CD4-positive, alpha-beta memory T cell (primary cell): ENCODE measurements around the gene ADH4. TPM values are rescaled to one million over a fixed set of nuclear protein-coding genes. Genes with fewer than 3 reads are reported as not detected.

Experiments
- CTCF ChIA-PET: fragments of 350-600 bp; sonication (Branson Sonifier 250); formaldehyde crosslinking; loops from one replicate; lab custom pipeline; 2021; ENCODE audit warnings: inconsistent platforms; ENCODE audit not compliant: partially characterized antibody; lab: Charles Lee
- POLR2A ChIA-PET: fragments of 350-600 bp; sonication (Branson Sonifier 250); formaldehyde crosslinking; loops from one replicate; lab custom pipeline; 2021; ENCODE audit not compliant: partially characterized antibody; lab: Charles Lee
- DNase-seq, 5 donors: peaks; one replicate each; pipeline versions ENCODE4 v3.0.0 to v3.0.0-alpha.2; 2020 to 2022; ENCODE audit warnings: mixed read lengths in 1 of 5
- H3K27ac ChIP-seq: one replicate; pipeline ENCODE4 v1.7.0; 2013; ENCODE audit warnings: low read depth, low read length
- H3K27me3 ChIP-seq: 2 replicates; pipeline ENCODE4 v1.7.0; 2013; ENCODE audit warnings: mild to moderate bottlenecking, low read length, moderate library complexity; ENCODE audit not compliant: insufficient read depth
- H3K36me3 ChIP-seq: 2 replicates; pipeline ENCODE4 v1.7.0; 2013; ENCODE audit warnings: mild to moderate bottlenecking, low read length, moderate library complexity; ENCODE audit not compliant: insufficient read depth
- H3K4me1 ChIP-seq: 2 replicates; pipeline ENCODE4 v1.7.0; 2013; ENCODE audit warnings: mild to moderate bottlenecking, low read length, moderate library complexity; ENCODE audit not compliant: insufficient read depth
- H3K4me3 ChIP-seq, 2 donors: one replicate each; pipeline ENCODE4 v1.7.0; 2013; ENCODE audit warnings: low read length in 2 of 2, mild to moderate bottlenecking in 1 of 2
- H3K9me3 ChIP-seq, 2 donors: one replicate each; pipeline ENCODE4 v1.7.0; 2013; ENCODE audit warnings: low read length in 2 of 2, control low read depth in 1 of 2; ENCODE audit not compliant: control insufficient read depth in 1 of 2
- H3K27ac Mint-ChIP-seq, 7 donors: one replicate each; pipeline ENCODE4 v1.8.0; 2020 to 2021; ENCODE audit warnings: mixed read lengths in 7 of 7, mild to moderate bottlenecking in 6 of 7, inconsistent platforms in 3 of 7, moderate library complexity in 3 of 7
- H3K27me3 Mint-ChIP-seq, 2 donors: one replicate each; pipeline ENCODE4 v1.8.0; 2020 to 2021; ENCODE audit warnings: mixed read lengths in 2 of 2
- H3K36me3 Mint-ChIP-seq, 2 donors: one replicate each; pipeline ENCODE4 v1.8.0; 2020 to 2021; ENCODE audit warnings: mixed read lengths in 2 of 2, inconsistent platforms in 1 of 2, mild to moderate bottlenecking in 1 of 2
- H3K4me1 Mint-ChIP-seq, 4 donors: one replicate each; pipeline ENCODE4 v1.8.0; 2020 to 2021; ENCODE audit warnings: mixed read lengths in 4 of 4, mild to moderate bottlenecking in 1 of 4
- H3K4me3 Mint-ChIP-seq, 8 donors: one replicate each; pipeline ENCODE4 v1.8.0; 2020 to 2021; ENCODE audit warnings: mixed read lengths in 8 of 8, mild to moderate bottlenecking in 7 of 8, moderate library complexity in 6 of 8, inconsistent platforms in 3 of 8
- H3K9me3 Mint-ChIP-seq, 8 donors: one replicate each; pipeline ENCODE4 v1.8.0; 2020 to 2021; ENCODE audit warnings: mixed read lengths in 8 of 8, mild to moderate bottlenecking in 5 of 8, inconsistent platforms in 3 of 8, moderate library complexity in 1 of 8
- intact Hi-C: fragments of 100-400 bp; cut with micrococcal nuclease; formaldehyde crosslinking; loops from one replicate; pipeline ENCODE4 v1.15.1; 2023
- polyA plus RNA-seq, 2 donors: library from polyadenylated mRNA; unstranded; fragments of 300-500 nt; fragmentation: Illumina TruSeq; gene quantifications; one replicate each; pipeline ENCODE4 v1.2.3, GENCODE V29; 2021
- total RNA-seq, 2 experiments: library from RNA; stranded (reverse); gene quantifications; one replicate each; pipeline ENCODE4 v1.2.3, GENCODE V29; 2021

Gene ADH4
- total and polyA plus RNA-seq, 4 experiments from 2014 or later, result not detected

DNA sequence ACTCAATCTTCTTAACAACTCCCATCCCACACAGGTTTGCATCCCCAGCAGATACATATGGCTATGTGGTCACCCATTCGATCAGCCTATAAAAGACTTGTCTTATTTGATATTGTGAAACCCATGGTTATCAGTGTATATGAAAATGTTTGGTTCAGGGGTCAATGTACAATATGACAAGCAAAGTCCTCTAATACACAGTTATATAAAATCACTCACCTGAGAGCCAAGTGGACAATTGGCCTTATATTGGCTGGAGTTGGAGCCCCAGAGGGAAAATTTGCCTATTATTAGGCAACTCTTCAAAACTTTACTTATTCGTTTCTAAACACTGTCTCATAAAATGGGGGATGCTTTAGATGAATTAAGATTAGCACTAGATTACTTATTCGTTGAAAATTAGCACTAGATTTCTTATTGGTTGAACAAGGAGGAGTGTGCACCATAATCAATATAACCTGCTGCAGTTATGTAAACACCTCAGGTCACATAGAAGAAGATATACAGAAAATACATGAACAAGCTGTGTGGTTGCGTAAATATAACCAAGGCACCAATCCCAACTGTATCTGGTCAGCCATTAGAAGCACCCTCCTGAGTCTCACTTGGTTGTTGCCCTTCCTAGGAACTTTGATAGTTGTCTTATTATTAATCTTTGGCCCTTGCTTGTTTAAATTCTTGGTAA lies 10.7 kb upstream of the ADH4 start:
- intact Hi-C loops, result no loop called here
- H3K36me3 Mint-ChIP-seq, result no peaks in the 10 kb centered on the region
- POLR2A ChIA-PET, result no interaction called here

DNA sequence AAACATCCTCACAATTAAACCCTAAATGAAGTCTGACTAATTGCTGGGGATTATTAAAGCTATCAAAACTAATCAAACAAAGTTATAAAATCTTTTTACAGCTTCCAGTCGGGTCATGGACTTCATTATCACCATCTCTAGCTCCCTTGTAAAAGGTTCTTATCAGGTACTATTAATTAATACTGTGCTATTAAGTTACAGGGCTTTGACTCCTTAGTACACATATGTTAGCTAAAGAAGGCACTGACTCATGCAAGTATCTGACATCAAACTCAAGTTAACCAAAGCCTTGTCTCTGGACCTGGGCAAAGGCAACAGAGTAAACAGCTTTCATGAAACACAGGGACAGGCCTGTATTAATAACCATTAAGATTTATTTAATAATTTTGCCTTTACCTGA lies 7.9 kb upstream of the ADH4 start:
- Histone ChIP-seq H3K9me3 (no peaks in the 10 kb centered on the region), H3K27me3 (no peaks in the 10 kb centered on the region), H3K4me3 (no peak overlapping the region), H3K36me3 (no peaks in the 10 kb centered on the region), H3K4me1 (no peaks in the 10 kb centered on the region), H3K27ac (no peak overlapping the region)
- H3K27ac Mint-ChIP-seq, result no peak overlapping the region
- POLR2A ChIA-PET, result no interaction called here
- peaks cover 0 to 8% (median 2%) of the 10 kb centered on the region in 4 donors for H3K4me1 Mint-ChIP-seq
- DNase-seq, result no peak
- no peak overlapping the region for H3K4me3 Mint-ChIP-seq
- CTCF ChIA-PET, result no interaction called here
- intact Hi-C loops, result no loop called here
- no peaks in the 10 kb centered on the region for H3K9me3 Mint-ChIP-seq
- H3K36me3 Mint-ChIP-seq, result no peaks in the 10 kb centered on the region
- peaks cover 0 to 1% of the 10 kb centered on the region in 2 donors for H3K27me3 Mint-ChIP-seq

More for the DNA sequence above, 10.7 kb upstream of the ADH4 start:
- Mint-ChIP-seq H3K4me1 (peaks cover 0 to 5% (median under 1%) of the 10 kb centered on the region in 4 donors), H3K9me3 (no peaks in the 10 kb centered on the region), H3K4me3 (no peak overlapping the region), H3K27me3 (peaks cover 0 to 1% of the 10 kb centered on the region in 2 donors), H3K27ac (no peak overlapping the region)
- Histone ChIP-seq H3K27me3 (no peaks in the 10 kb centered on the region), H3K9me3 (no peaks in the 10 kb centered on the region), H3K27ac (no peak overlapping the region), H3K36me3 (no peaks in the 10 kb centered on the region), H3K4me1 (no peaks in the 10 kb centered on the region), H3K4me3 (no peak overlapping the region)
- CTCF ChIA-PET, result no interaction called here
- DNase-seq, result no peak

DNA sequence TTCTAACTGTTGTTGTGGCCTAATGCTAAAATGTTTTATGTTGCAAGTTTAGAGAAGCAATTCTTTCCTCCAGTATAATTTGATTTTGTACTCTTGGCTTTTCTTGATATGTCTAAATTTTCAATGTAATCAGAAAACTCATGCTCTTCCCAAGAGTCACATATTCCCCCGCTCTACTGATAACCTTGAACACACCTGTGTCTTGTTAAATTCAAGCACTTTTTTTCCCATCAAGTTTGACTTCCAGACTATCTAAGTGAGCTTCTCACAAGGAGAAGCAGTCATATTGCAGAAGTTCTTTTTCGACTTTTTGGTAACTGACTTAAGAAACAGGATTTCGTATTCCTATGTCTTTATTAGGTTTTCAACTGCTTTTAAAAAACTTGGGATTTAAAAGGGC lies 7.4 kb upstream of the ADH4 start:
- H3K9me3 Mint-ChIP-seq, result no peaks in the 10 kb centered on the region
- H3K4me3 Mint-ChIP-seq, result no peak overlapping the region
- CTCF ChIA-PET, result no interaction called here
- H3K27me3 Mint-ChIP-seq, result peaks cover 0 to 1% of the 10 kb centered on the region in 2 donors
- Histone ChIP-seq H3K27ac (no peak overlapping the region), H3K36me3 (no peaks in the 10 kb centered on the region), H3K27me3 (no peaks in the 10 kb centered on the region), H3K4me1 (no peaks in the 10 kb centered on the region), H3K4me3 (no peak overlapping the region), H3K9me3 (no peaks in the 10 kb centered on the region)
- H3K36me3 Mint-ChIP-seq, result no peaks in the 10 kb centered on the region
- H3K27ac Mint-ChIP-seq, result no peak overlapping the region
- intact Hi-C loops, result no loop called here
- POLR2A ChIA-PET, result no interaction called here
- peaks cover 0 to 8% (median 2%) of the 10 kb centered on the region in 4 donors for H3K4me1 Mint-ChIP-seq
- no peak for DNase-seq

DNA sequence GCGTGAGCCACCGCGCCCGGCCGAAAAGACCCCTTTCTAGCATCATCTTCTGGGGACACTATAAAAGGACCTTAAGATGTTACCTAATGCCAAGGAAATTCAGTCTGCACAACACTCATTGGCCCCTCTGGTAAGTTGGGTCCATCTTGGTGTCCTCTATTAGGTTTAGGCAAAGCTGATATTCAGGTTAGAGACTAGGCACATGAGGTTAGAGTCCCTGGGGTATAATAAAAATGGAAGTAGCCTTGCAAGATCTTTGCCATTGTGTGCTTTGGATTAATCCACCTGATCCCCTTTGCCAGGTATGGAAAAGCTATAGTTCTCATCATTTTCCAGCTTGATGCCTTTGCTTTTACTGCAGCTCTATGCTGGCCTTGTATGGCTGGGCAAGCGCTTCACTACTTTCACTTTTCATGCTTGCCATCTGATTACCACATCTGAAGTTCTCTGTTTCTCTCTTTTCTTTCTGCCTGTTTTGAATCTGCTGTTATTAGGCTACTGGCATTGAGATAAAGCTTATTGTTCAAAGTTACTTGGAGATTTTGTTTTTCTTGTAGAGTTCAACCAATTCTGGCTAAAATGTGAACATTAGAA lies 5.4 kb upstream of the ADH4 start:
- H3K27me3 ChIP-seq, result no peaks in the 10 kb centered on the region
- Mint-ChIP-seq H3K9me3 (no peaks in the 10 kb centered on the region), H3K27ac (peak overlapping the region in 1 of 7 donors; percentile 36), H3K36me3 (no peaks in the 10 kb centered on the region), H3K4me3 (no peak overlapping the region), H3K27me3 (peaks cover 0 to 1% of the 10 kb centered on the region in 2 donors), H3K4me1 (peaks cover 0 to 8% (median 2%) of the 10 kb centered on the region in 4 donors)
- CTCF ChIA-PET, result no interaction called here
- no peaks in the 10 kb centered on the region for H3K9me3 ChIP-seq
- no peak for DNase-seq
- no peaks in the 10 kb centered on the region for H3K36me3 ChIP-seq
- no peak overlapping the region for H3K27ac ChIP-seq
- POLR2A ChIA-PET, result no interaction called here
- no peak overlapping the region for H3K4me3 ChIP-seq
- intact Hi-C loops, result no loop called here
- no peaks in the 10 kb centered on the region for H3K4me1 ChIP-seq

DNA sequence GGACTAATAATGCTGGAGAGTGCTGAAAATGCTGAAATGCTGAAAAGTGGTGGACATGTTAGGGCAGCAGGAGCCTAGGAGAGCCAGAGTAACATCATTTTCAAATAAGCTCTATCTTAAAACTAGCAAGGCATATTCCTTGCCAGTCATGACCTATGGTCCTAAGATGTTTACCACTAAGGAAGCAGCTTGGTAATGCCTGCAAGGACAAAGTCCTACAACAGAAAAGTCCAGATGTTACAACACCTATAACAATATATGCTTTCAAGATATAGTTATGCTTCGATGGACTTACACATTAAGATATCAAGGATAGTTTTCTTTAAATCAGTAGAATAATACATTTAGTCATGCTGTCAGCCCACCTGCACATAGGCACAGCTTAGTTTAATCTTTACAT lies 4.5 kb upstream of the ADH4 start:
- peaks cover 0 to 8% (median 2%) of the 10 kb centered on the region in 4 donors for H3K4me1 Mint-ChIP-seq

DNA sequence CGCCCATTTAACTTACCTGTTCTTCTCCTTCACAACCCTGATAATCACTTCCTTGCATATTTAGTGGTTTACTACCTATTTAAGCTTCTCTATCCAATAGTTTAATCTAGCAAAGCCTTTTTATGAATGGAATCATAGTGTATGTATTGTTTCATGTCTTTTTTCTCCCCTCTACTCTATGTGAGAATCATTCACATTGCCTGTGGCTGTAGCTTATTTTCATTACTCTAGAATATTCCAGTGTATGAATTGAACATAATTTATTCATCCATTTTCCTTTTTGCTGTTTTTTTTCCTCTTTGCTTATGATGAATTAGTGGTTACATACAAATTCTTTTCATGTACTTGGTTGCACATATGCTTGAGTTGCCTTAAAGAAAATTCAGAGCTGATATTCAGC lies 490 bp upstream of the ADH4 start:
- Mint-ChIP-seq H3K36me3 (no peaks in the 10 kb centered on the region), H3K27ac (no peak overlapping the region), H3K27me3 (no peaks in the 10 kb centered on the region), H3K4me1 (peaks cover 0 to 1% (median under 1%) of the 10 kb centered on the region in 4 donors), H3K4me3 (no peak overlapping the region), H3K9me3 (no peaks in the 10 kb centered on the region)
- Histone ChIP-seq H3K9me3 (no peaks in the 10 kb centered on the region), H3K4me1 (no peaks in the 10 kb centered on the region), H3K27me3 (no peaks in the 10 kb centered on the region), H3K27ac (no peak overlapping the region), H3K36me3 (no peaks in the 10 kb centered on the region), H3K4me3 (no peak overlapping the region)
- ChIA-PET POLR2A (no interaction called here), CTCF (interaction anchor here (1.7 kb wide), 1 partner anchor 25 kb away, joined by 3 read pairs; no protein-coding TSS in a partner anchor)
- no peak for DNase-seq
- intact Hi-C loops, result no loop called here

More for the DNA sequence above, 4.5 kb upstream of the ADH4 start:
- no peaks in the 10 kb centered on the region for H3K27me3 ChIP-seq
- no peaks in the 10 kb centered on the region for H3K9me3 ChIP-seq
- ChIA-PET POLR2A (no interaction called here), CTCF (no interaction called here)
- DNase-seq, result no peak
- no peak overlapping the region for H3K27ac Mint-ChIP-seq
- peaks cover 0 to 1% of the 10 kb centered on the region in 2 donors for H3K27me3 Mint-ChIP-seq
- intact Hi-C loops, result no loop called here
- H3K4me3 ChIP-seq, result no peak overlapping the region
- no peaks in the 10 kb centered on the region for H3K9me3 Mint-ChIP-seq
- H3K4me3 Mint-ChIP-seq, result no peak overlapping the region
- no peaks in the 10 kb centered on the region for H3K36me3 Mint-ChIP-seq
- H3K27ac ChIP-seq, result no peak overlapping the region
- no peaks in the 10 kb centered on the region for H3K4me1 ChIP-seq
- no peaks in the 10 kb centered on the region for H3K36me3 ChIP-seq

DNA sequence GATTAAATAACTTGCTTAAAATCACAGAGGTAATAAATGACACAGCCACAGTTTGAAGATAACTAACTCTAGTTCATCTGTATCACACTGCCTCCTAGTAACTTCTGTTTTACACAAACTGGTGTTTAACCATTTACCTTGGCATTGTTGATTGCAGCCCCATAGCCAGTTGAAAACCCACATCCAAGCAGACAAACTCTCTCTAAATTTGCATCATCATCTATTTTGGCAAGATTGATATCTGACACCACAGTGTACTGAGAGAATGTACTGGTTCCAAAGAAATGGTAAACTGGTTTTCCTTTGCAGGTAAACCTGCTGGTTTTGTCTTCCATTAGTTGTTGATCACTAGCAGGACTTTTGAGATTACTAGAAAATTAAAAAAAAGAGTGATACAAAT lies 7.8 kb downstream of the ADH4 start:
- H3K27me3 ChIP-seq, result no peaks in the 10 kb centered on the region
- H3K4me1 ChIP-seq, result no peaks in the 10 kb centered on the region
- H3K4me1 Mint-ChIP-seq, result no peaks in the 10 kb centered on the region
- H3K27ac ChIP-seq, result no peak overlapping the region
- no peak overlapping the region for H3K27ac Mint-ChIP-seq
- POLR2A ChIA-PET, result no interaction called here
- H3K4me3 ChIP-seq, result no peak overlapping the region
- H3K36me3 Mint-ChIP-seq, result no peaks in the 10 kb centered on the region
- H3K27me3 Mint-ChIP-seq, result peaks cover 0 to 2% of the 10 kb centered on the region in 2 donors
- H3K36me3 ChIP-seq, result no peaks in the 10 kb centered on the region
- intact Hi-C loops, result no loop called here
- no peaks in the 10 kb centered on the region for H3K9me3 ChIP-seq
- no peaks in the 10 kb centered on the region for H3K9me3 Mint-ChIP-seq
- no peak overlapping the region for H3K4me3 Mint-ChIP-seq
- CTCF ChIA-PET, result no interaction called here
- DNase-seq, result no peak
